GM18526 (cell line): Measurements from ENCODE around the gene RBM20.

ENCODE experiments used
- POLR2A ChIP-seq: IDR thresholded peaks from 3 replicates; pipeline ENCODE4 v1.6.1; 2011; ENCODE audit not compliant: insufficient read length; ENCODE audit errors: extremely low read depth

The RBM20 gene

DNA sequence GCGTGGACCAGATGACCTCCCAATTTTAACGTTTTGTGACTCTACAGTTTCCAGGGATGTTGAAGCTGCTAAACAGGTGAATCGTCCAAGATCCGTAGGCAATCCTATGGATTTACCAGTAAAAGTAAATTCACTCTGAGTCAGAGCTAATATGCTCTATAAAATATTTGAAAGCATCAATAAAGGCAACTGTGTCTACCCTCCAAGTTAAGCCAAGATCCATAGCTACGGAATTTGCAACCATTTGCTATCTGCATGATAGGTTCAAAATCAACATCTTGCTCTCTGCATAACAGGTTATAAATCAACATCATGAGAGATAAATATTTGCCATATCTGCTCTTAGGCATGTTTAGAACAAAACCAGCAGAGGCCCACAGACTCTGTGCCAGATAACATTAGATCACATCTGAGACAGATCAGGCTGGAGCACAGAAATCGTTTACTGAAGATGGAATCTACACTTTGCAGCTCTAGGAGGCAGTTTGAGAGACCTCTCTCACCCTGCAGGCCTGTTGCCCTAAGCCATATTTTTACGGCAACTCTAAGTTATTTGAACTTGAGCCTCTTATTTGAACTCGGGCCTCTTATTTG, 146.9 kb downstream of the RBM20 start:
- no peak for TF ChIP-seq POLR2A

- no peak for TF ChIP-seq POLR2A
These were observed 147.5 kb downstream of the RBM20 start for GRCh38 chr10:110791541-110792073.

- no peak for TF ChIP-seq POLR2A
These were observed 148.5 kb downstream of the RBM20 start for GRCh38 chr10:110792476-110793125.

DNA sequence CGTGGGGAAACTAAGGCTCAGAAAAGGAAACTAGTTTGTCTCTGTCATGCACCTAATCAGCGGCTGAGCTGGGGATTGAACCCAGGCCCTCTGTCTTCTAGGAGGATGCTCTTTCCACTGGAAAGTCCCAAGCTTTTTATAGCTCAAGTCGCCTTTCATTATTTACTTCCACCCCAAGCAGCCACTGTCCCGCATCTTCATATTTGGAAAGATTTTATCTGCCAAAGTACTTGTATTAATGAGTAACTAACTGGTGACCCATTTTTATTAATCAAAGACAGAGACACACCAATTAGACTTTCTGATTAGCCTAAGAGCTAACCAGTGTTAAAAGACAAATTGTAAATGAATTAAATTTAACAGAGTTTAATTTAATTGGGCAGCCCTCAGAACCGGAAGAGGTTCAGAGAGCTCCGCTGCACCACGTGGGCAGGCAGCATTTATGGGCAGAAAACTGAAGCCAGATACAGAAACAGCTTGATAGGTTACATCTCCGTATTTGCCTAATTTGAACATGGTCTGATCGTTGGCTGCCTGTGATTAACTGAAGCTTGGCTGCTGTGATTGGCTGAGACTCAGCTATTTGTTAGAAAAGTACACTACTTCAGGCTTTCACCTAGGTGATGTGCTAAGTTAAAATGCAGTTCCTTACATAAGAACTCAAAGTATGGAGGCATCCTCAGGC, 149.1 kb downstream of the RBM20 start:
- TF ChIP-seq POLR2A = no peak

DNA sequence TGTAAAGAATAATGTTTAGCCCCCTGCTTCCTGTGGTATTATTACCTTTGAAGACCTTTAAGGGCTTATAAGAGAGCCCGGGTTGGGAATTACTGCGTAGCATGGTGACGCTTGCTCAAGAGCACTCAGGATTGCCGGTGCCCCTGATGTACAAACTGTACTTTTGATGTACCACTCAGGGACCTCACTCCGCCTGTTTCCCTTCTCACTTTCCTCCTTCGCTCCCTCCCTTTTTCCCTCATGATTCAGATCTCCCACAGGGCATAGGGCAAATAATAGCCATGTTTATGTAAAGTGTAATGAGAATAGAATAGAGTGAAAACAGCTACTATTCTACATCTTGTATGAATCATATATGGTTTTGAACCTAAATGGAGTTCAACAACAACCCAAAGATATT, 149.8 kb downstream of the RBM20 start:
- no peak for TF ChIP-seq POLR2A

DNA sequence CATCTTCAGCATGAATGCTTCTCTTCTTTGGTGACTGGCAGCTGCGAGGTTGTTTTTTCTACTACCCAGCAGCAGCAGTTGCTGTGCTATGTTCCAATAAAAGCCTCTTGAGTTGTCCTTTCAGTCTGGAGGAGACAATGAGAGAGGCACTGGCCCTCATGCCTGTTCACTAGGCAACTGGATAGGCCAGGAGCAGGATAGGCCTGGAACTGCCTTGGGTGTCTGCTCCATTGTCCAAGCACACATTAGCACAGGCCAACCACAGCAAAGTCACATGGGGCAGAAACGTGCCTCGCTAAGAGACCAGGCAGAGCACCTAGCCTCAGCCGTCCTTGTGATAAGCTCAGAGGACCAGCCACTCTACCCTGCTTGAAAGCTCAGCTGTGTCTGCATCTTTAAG, 150.7 kb downstream of the RBM20 start:
- TF ChIP-seq POLR2A = no peak

DNA sequence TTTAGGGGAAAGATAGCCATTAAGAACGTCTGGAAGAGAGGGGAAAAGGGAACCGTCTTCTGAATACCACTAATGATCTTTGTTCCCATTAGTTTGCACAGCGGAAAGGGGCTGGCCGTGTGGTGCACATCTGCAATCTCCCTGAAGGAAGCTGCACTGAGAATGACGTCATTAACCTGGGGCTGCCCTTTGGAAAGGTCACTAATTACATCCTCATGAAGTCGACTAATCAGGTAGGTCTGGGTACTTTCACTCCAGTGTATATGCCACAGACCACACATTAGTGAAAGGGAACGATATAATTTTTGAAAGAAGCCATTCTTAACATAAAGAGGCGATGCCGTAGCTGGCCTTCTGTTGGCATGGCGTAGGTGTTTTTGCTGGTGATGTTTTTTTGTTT, 153.3 kb downstream of the RBM20 start:
- no peak for TF ChIP-seq POLR2A

- no peak for TF ChIP-seq POLR2A
These were observed 154.2 kb downstream of the RBM20 start for GRCh38 chr10:110798340-110798739.

DNA sequence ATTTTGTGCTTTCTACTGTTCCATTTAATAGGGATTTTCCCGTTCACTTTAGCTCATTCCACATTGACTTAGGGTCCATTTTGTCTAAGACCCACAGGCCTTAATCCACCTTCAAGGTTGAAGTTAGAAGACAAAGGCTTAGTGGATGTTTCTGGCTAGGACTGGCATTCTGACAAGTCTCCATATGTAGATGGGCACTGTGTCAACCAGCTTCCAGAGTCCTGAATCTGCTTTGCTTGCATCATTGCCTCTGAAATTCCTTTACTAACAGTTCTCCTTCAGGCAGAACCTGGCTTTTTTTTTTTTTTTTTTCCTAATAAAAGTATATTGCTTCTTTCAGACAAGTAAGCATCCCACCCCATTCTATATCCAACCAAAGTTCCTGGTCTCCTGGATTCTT, 158.0 kb downstream of the RBM20 start:
- no peak for TF ChIP-seq POLR2A

DNA sequence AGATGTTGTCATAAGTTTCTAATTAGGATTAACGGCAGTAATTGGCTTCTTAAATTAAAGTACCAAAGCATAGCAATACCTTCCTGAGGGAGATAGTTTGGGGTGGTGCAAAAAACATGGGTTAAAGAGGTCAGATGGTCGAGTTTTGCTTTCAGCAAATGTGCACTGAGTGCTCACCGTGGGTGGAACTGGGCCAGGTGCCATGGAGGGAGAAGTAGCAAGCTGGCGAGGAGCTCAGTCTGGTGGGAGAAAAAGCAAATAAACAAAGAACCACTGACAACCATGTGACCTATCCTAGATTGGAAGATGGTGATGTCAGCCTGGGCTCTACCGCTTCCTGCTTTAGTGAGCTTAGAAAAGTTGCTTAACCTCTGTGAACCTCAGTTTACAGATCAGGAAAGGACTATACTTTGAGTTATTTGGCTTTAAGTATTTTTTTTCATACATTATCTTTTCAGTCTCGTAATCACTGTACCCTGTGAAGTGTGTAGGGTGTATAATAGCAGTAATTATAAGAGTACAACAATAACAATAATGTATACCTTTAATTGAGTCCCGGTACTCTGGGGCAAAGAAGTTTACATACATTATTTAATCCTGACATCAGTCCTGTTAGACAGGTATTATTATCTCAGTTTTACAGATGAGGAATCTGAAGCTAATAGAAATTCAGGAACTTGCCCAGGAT, 158.6 kb downstream of the RBM20 start:
- TF ChIP-seq POLR2A = no peak

- TF ChIP-seq POLR2A = no peak
These were observed 159.2 kb downstream of the RBM20 start for GRCh38 chr10:110803239-110803749.

DNA sequence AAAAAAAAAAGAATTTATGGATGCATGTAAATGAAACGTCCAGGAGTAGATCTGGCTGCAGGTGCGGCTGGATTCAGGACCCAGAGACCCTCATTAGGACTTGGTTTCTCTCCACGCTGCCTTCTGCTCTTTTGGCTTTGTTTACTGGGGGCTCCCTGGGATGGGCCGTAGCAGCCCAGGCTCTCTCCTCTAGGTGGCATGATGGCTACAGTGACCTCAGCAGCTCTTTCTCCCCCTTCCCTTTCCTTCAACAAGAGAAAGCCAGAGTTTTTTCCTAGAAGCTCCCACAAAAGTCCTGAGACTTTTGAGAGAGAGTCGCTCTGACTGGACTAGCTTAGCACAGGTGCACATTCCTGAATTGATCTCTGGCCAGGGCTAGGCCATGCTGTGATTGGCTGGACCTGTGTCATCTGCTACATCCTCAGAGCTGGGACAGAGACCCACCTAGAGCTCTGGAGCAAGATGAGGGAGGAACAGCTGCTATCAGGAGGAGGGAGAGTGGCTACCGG, 159.7 kb downstream of the RBM20 start:
- no peak for TF ChIP-seq POLR2A

GRCh38 chr10:110804376-110804775, 160.2 kb downstream of the RBM20 start:
- no peak for TF ChIP-seq POLR2A

DNA sequence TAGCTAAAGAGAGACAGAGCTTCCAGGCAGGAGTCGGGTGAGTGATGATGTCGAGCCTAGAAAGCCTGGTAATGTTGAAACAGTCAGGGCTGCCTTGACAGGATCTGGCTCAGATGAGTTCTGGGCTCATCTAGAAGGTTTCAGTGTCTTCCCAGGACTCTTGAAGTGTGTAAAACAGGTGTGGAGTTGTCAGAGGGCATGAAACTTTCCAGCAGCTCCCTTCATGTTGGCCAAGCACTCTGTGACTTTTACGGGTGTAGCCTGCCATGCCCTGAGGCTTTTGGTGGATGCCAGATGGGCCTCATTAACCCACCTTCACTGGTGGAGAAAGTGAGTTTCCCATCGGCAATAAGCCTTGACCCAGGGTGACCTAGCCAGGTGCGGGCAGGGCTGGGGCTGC, 161.2 kb downstream of the RBM20 start:
- TF ChIP-seq POLR2A = no peak

DNA sequence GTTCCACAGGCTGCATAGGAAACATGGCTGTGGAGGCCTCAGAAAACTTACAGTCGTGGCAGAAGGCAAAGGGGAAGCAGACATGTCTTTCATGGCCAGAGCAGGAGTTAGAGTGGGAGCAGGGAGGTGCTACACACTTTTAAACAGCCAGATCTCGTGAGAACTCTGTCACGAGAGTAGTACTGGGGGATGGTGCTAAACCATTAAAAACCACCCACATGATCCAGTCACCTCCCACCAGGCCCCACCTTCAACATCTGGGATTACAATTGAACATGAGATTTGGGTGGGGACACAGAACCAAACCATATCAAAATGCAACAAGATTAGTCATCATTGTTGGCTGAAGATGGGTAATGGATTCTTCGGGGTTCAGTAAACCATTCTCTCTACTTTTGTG, 162.2 kb downstream of the RBM20 start:
- TF ChIP-seq POLR2A = no peak
